K562 (cell line): ENCODE measurements around the gene RPRM. TPM values are rescaled to one million over a fixed set of nuclear protein-coding genes. Genes with fewer than 3 reads are reported as not detected.

Experiments
- ATAC-seq: fragments of 200-7000 bp; cut with Tn5 transposase; 3 replicates; pipeline ENCODE4 v1.9.1; 2020; ENCODE audit warnings: moderate library complexity
- BruUV-seq: library from RNA; stranded (reverse); fragments of 400-500 nt; replicated peaks from 2 replicates; lab custom pipeline; 2021; lab: Mats Ljungman, UMichigan
- CTCF ChIA-PET: fragments of 300-600 bp; formaldehyde crosslinking; extraction: SDS; loops from one replicate; lab custom pipeline; 2021; ENCODE audit warnings: low intra/inter-chr PET ratio; lab: Yijun Ruan, JAX
- POLR2A ChIA-PET: fragments of 300-600, 350-650 bp; sonication (Branson Sonifier 250); formaldehyde crosslinking; extraction: SDS; loops from one replicate; lab custom pipeline; 2021; ENCODE audit warnings: antibody characterized with exemption, inconsistent platforms; lab: Yijun Ruan, JAX
- DNase-seq, 4 experiments: peaks; one replicate each; pipeline versions ENCODE4 v3.0.0 to v3.0.0-alpha.2; 2011 to 2018; ENCODE audit warnings: low spot score in 3 of 4, mixed read lengths in 3 of 4; ENCODE audit errors: extremely low read depth in 1 of 4
- FAIRE-seq: peaks from 2 replicates; lab custom pipeline; 2011; peaks lifted over from hg19 to GRCh38; lab: Jason Lieb, UNC
- H2AFZ ChIP-seq: 2 replicates; pipeline ENCODE4 v1.6.0; 2011; ENCODE audit warnings: low read depth, low read length, control low read depth, inconsistent platforms
- H3K27ac ChIP-seq: fragments of 200-600 bp; 3 replicates; pipeline ENCODE4 v1.8.0; 2011; ENCODE audit warnings: low read depth, mild to moderate bottlenecking, control low read depth, inconsistent platforms, low read length, moderate library complexity, mixed read lengths; ENCODE audit errors: extremely low read depth
- H3K27me3 ChIP-seq, 2 experiments: fragments of 300-600 bp in 1 of 2; 2 replicates in 1 of 2; 3 replicates in 1 of 2; pipeline versions ENCODE4 v1.6.0 to v1.8.0; 2011; ENCODE audit warnings: inconsistent platforms in 2 of 2, low read length in 2 of 2, mild to moderate bottlenecking in 1 of 2, mixed read lengths in 1 of 2, moderate library complexity in 1 of 2; ENCODE audit not compliant: control insufficient read depth in 2 of 2, insufficient read depth in 2 of 2
- H3K36me3 ChIP-seq: fragments of 300-600 bp; 3 replicates; pipeline ENCODE4 v1.8.0; 2011; ENCODE audit warnings: mild to moderate bottlenecking, low read length, inconsistent platforms; ENCODE audit not compliant: control insufficient read depth, insufficient read depth
- H3K4me1 ChIP-seq, 2 experiments: fragments of 200-600 bp in 1 of 2; replicated peaks in 1 of 2; 2 replicates in 1 of 2; 3 replicates in 1 of 2; pipeline versions ENCODE4 v1.5.1 to v1.8.0; 2011; ENCODE audit warnings: inconsistent platforms in 2 of 2, low read length in 2 of 2, mild to moderate bottlenecking in 1 of 2, mixed read lengths in 1 of 2, moderate library complexity in 1 of 2; ENCODE audit not compliant: control insufficient read depth in 2 of 2, insufficient read depth in 2 of 2
- H3K4me2 ChIP-seq: 2 replicates; pipeline ENCODE4 v1.6.1; 2011; ENCODE audit warnings: low read length, control low read depth, inconsistent platforms, mixed read lengths; ENCODE audit not compliant: insufficient read depth
- H3K4me3 ChIP-seq: fragments of 200-600 bp; sonication (generic), shearing (Covaris generic); 2 replicates; pipeline ENCODE4 v1.5.1; 2016; ENCODE audit warnings: control low read depth, inconsistent platforms
- H3K79me2 ChIP-seq: fragments of 200-600 bp; 3 replicates; pipeline ENCODE4 v1.8.0; 2011; ENCODE audit warnings: low read length, inconsistent platforms; ENCODE audit not compliant: control insufficient read depth, insufficient read depth
- H3K9ac ChIP-seq, 2 experiments: 2 replicates each; pipeline versions ENCODE4 v1.6.0 to v1.6.1; 2011; ENCODE audit warnings: low read depth in 2 of 2, low read length in 2 of 2, control low read depth in 1 of 2, inconsistent platforms in 1 of 2, mild to moderate bottlenecking in 1 of 2, mixed read lengths in 1 of 2; ENCODE audit not compliant: insufficient read depth in 1 of 2
- H3K9me1 ChIP-seq: one replicate; pipeline ENCODE4 v1.6.0; 2011; ENCODE audit warnings: inconsistent platforms, mild to moderate bottlenecking, low read length, moderate library complexity; ENCODE audit not compliant: control insufficient read depth, insufficient read depth
- H3K9me3 ChIP-seq: replicated peaks from 2 replicates; pipeline ENCODE4 v1.5.1; 2011; ENCODE audit warnings: low read depth, low read length, inconsistent platforms; ENCODE audit not compliant: control insufficient read depth, insufficient read depth
- H4K20me1 ChIP-seq: replicated peaks from 2 replicates; pipeline ENCODE4 v1.6.1; 2011; ENCODE audit warnings: low read length, inconsistent platforms, mixed read lengths; ENCODE audit not compliant: control insufficient read depth, insufficient read depth
- NFE2 ChIP-seq: IDR thresholded peaks from 2 replicates; pipeline ENCODE4 v1.6.1; 2014; ENCODE audit warnings: antibody characterized with exemption, low read depth
- RAD21 ChIP-seq, 2 experiments: fragments of 250-450 bp in 1 of 2; fragments of 450-650 bp in 1 of 2; sonication (Bioruptor Pico) in 1 of 2; formaldehyde crosslinking in 1 of 2; IDR thresholded peaks in 1 of 2; conservative IDR thresholded peaks in 1 of 2; 2 replicates each; pipeline versions ENCODE4 v1.4.0 to v1.8.0; 2020 to 2022; ENCODE audit warnings: mild to moderate bottlenecking in 2 of 2, moderate library complexity in 1 of 2
- SIN3B ChIP-seq: fragments of 450-650 bp; IDR thresholded peaks from 2 replicates; pipeline ENCODE4 v1.6.1; 2017; ENCODE audit warnings: low read depth, mild to moderate bottlenecking, moderate library complexity
- ZNF347 ChIP-seq: fragments of 450-650 bp; formaldehyde crosslinking; IDR thresholded peaks from 2 replicates; pipeline ENCODE4 v1.4.0; 2020; ENCODE audit warnings: low read depth, mild to moderate bottlenecking, moderate library complexity
- WGBS: fragments of 100-300 bp; shearing (Covaris generic); methylation state at CpG from one replicate; pipeline ENCODE4 v1.1.6; 2016; ENCODE audit warnings: low coverage, mixed read lengths; ENCODE audit not compliant: insufficient coverage; ENCODE audit errors: missing lambda C conversion rate; 5-methylcytosine and 5-hydroxymethylcytosine counted together
- in situ Hi-C: fragments of 300-500 bp; cut with MboI; formaldehyde crosslinking; loops from 4 replicates; pipeline ENCODE4 v1.15.0; 2018; ENCODE audit warnings: inconsistent platforms, mixed read lengths
- intact Hi-C: fragments of 100-400 bp; cut with micrococcal nuclease; formaldehyde crosslinking; loops from 2 replicates; pipeline ENCODE4 v1.14.2; 2022
- polyA plus RNA-seq, 8 experiments: library from polyadenylated mRNA; depleted of rRNA in 4 of 8; stranded (reverse) in 5 of 8; unstranded in 3 of 8; fragments of >200 nt; fragmentation: Nextera tagmentation in 2 of 8; fragmentation: Illumina TruSeq in 1 of 8; extraction: Ambion mirVana in 2 of 8; extraction: Trizol in 1 of 8; gene quantifications; 2 replicates each; pipeline versions ENCODE4 v1.2.1 to v1.2.3, GENCODE V29; 2011 to 2014; ENCODE audit warnings: inconsistent platforms in 1 of 8, missing spikeins in 1 of 8
- total RNA-seq, 7 experiments: library from RNA; depleted of rRNA in 6 of 7; stranded (reverse); fragments of >200 nt in 6 of 7; fragmentation: Illumina TruSeq in 2 of 7; extraction: Trizol in 2 of 7; gene quantifications; 2 replicates each; pipeline versions ENCODE4 v1.2.1 to v1.2.3, GENCODE V29; 2011 to 2021; ENCODE audit warnings: low replicate concordance in 1 of 7
- TF ChIP-seq, protein P1 (sequence below): fragments of 450-650 bp; formaldehyde crosslinking; IDR thresholded peaks from 2 replicates; pipeline ENCODE4 v1.4.0; 2022; ENCODE audit warnings: mild to moderate bottlenecking, moderate library complexity
- TF ChIP-seq, protein P2 (sequence below), 3 experiments: IDR thresholded peaks in 2 of 3; conservative IDR thresholded peaks in 1 of 3; 2 replicates each; pipeline ENCODE4 v1.5.1; 2011 to 2012; ENCODE audit warnings: low read length in 3 of 3, mild to moderate bottlenecking in 3 of 3, control low read depth in 2 of 3, improper control_type of control experiment in 1 of 3, inconsistent platforms in 1 of 3, low read depth in 1 of 3, mixed read lengths in 1 of 3, moderate library complexity in 1 of 3; ENCODE audit not compliant: insufficient read depth in 2 of 3

RPRM gene
- total and polyA plus RNA-seq, 9 of the 15 experiments (the other 6 are each of a cell fraction or from before 2014, with no cell fraction given) = not detected

DNA sequence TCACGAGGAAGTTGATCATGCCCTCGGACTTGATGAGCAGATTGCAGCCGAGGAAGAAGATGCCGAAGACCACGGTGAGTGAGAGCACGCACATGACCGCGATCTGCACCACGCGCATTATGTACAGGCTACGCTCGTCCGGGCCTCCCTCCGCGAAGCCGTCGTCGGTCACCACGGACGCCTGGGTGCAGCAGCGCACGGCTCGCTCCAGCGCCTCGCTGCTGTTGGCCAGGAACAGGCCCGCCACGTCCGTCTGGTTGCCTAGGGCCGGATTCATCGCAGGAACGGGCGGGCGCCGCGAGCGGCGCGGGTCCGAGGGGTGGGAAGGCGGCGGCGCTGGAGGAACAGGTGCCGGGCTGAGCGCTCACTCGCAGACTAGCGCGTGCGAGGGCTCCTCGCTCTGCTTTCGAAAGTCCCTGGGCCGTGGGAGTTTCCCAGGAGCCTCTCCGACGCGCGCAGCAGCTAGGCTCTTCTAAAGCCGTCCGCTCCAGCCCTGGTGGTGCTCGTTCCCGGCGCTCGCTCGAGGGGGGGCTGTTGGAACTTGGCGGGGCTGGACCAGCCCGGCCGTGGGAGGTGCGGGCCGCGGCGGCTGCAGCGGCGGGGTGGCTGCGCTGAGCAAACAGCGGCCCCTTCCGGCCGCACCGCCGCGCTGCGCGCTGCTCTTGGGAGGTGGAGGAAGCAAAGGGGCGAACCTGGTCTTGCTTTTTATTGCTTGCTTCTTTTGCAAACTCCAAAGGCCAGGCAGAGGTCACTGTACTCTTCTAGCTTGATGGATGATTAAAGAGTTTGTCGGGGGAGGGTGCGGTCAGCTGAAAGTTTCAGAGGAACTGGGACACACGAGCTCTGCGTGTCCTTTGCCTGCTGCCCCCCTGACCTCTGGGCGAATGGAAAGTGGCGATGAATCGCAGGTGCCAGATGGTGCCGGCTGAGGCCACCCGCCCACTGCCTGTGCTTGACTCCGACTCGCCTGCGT, at the start of gene RPRM (continued):
- TF ChIP-seq, protein P1, sequence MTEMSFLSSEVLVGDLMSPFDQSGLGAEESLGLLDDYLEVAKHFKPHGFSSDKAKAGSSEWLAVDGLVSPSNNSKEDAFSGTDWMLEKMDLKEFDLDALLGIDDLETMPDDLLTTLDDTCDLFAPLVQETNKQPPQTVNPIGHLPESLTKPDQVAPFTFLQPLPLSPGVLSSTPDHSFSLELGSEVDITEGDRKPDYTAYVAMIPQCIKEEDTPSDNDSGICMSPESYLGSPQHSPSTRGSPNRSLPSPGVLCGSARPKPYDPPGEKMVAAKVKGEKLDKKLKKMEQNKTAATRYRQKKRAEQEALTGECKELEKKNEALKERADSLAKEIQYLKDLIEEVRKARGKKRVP = no peak
- TF ChIP-seq, protein P2, sequence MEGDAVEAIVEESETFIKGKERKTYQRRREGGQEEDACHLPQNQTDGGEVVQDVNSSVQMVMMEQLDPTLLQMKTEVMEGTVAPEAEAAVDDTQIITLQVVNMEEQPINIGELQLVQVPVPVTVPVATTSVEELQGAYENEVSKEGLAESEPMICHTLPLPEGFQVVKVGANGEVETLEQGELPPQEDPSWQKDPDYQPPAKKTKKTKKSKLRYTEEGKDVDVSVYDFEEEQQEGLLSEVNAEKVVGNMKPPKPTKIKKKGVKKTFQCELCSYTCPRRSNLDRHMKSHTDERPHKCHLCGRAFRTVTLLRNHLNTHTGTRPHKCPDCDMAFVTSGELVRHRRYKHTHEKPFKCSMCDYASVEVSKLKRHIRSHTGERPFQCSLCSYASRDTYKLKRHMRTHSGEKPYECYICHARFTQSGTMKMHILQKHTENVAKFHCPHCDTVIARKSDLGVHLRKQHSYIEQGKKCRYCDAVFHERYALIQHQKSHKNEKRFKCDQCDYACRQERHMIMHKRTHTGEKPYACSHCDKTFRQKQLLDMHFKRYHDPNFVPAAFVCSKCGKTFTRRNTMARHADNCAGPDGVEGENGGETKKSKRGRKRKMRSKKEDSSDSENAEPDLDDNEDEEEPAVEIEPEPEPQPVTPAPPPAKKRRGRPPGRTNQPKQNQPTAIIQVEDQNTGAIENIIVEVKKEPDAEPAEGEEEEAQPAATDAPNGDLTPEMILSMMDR (IDR thresholded peaks at IDR 0.05 in 2 of 3, conservative IDR thresholded peaks at IDR 0.05 in 1 of 3; ENCODE audit: insufficient read depth in 2 of 3, low read depth in 1 of 3, low read length in 3 of 3) = peak; percentile 56 to 68 (median 67)
- TF ChIP-seq, all 486 proteins: peak for 5

DNA sequence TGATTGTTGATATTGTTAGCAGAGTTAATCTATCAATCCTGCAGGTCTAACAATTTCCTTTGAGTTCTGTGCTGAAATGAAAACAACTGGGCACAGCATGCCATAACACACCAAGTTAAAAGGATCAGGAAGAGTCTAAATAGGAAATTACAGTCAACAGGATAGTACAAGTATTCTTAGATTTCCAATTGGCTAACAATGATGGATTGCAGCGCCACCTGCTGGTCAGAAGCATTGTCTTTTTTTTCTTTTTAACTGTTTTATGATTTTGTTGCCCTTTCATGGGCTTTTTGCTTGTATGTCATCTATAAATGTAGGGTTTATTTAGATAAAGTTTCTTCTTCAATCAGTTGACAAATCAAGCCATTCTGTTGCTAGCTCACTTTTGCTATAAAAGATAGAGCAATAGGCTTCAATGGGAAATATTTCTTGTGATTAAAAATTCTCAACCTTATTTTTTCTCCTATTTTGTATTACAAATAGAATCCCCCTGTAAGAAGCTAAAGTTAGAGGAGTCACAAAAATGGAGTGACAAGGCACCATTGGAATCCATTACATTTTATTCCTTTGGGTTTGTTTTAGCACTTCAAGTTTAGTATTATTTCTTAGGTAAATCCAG, 40.8 kb upstream of the RPRM start:
- Histone ChIP-seq H2AFZ (no peak overlapping the region), H3K27ac (no peak overlapping the region), H3K36me3 (no peaks in the 10 kb centered on the region), H3K9ac (no peak overlapping the region), H3K4me2 (no peak overlapping the region), H3K4me3 (no peak overlapping the region), H4K20me1 (no peaks in the 10 kb centered on the region), H3K27me3 (no peaks in the 10 kb centered on the region), H3K4me1 (no peaks in the 10 kb centered on the region), H3K79me2 (no peaks in the 10 kb centered on the region), H3K9me1 (no peaks in the 10 kb centered on the region), H3K9me3 (no peaks in the 10 kb centered on the region)
- WGBS = 0% methylated on average over 1 of the region's 1 CpG
- ATAC-seq (peak; percentile 25; the same call in 1 of the 3 replicates), FAIRE-seq (peak; percentile 90), DNase-seq (peak; percentile 32 to 67 (median 37))
- intact Hi-C loops = loop anchor here (5.0 to 10.0 kb wide), 5 partner anchors 357 to 1325 kb away; no protein-coding TSS in a partner anchor
- POLR2A ChIA-PET = no interaction called here
- in situ Hi-C loops = loop anchor here (25.0 kb wide), 1 partner anchor 1457 kb away; no protein-coding TSS in a partner anchor
- BruUV-seq = no TSS peak
- CTCF ChIA-PET = interaction anchor here (1.1 kb wide), 1 partner anchor 778 kb away, joined by 7 read pairs; no protein-coding TSS in a partner anchor
- no peak for TF ChIP-seq NFE2
- TF ChIP-seq ZNF347 (CRISPR knock-in tag) = no peak
- TF ChIP-seq SIN3B = no peak
- TF ChIP-seq RAD21 (CRISPR knock-in tag; conservative IDR thresholded peaks at IDR 0.05 in 1 of 2, IDR thresholded peaks at IDR 0.05 in 1 of 2) = peak; percentile 54 to 75
